HG03280 (cell line): ENCODE data around the gene PTPN4.
"Not testable (repeated sequence)": the region's sequence is repeated elsewhere in the genome, so short reads cannot be mapped to it uniquely, and the experiment has no call there.

Experiments used
- ATAC-seq: cut with Tn5 transposase; IDR thresholded peaks from one replicate; pipeline ENCODE4 v1.9.1; 2021; ENCODE audit warnings: mild to moderate bottlenecking, moderate library complexity; ENCODE audit not compliant: unreplicated experiment

Gene PTPN4

DNA sequence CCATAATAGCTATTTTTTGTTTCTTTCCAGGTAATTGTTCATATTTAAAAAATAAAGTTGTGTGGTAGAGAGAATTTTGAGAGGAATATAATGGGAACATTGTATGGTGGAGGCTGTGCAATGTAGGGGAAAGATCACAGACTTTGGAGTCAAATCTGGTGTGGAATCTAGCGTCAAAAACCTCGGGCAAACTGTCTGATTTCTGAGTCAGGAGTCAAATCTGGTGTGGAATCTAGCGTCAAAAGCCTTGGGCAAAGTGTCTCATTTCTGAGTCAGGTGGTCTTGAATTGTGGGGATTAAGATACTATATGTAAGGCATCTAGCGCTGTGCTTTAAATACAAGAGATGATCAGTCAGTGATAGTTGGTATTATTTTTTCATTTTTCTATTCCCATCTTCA lies 5.1 kb downstream of the PTPN4 start:
- ATAC-seq: no peak

- no peak for ATAC-seq
These were observed 5.8 kb downstream of the PTPN4 start for GRCh38 chr2:119765433-119766002.

GRCh38 chr2:119766944-119767343 lies 7.2 kb downstream of the PTPN4 start:
- ATAC-seq: no peak

- ATAC-seq: no peak
These were observed 9.0 kb downstream of the PTPN4 start for GRCh38 chr2:119768742-119769141.

DNA sequence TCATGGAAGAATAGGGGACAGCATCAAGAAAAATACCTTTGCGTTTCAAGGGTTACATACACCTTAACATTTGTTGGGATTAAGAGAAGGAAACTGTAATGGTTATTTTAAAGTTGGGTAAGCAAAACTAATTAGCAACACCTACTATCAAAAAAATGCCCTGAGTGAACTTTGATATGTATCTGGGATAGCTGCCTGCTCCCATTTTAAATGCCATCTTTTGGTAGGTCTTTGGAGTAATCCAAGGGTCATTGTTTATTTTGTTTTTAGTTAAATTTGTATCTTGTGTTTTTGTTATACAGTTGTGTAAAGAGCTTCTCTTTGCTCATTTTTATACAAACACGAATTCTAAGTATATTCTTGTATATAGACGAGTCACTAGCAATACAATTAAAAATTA lies 9.9 kb downstream of the PTPN4 start:
- ATAC-seq: no peak

DNA sequence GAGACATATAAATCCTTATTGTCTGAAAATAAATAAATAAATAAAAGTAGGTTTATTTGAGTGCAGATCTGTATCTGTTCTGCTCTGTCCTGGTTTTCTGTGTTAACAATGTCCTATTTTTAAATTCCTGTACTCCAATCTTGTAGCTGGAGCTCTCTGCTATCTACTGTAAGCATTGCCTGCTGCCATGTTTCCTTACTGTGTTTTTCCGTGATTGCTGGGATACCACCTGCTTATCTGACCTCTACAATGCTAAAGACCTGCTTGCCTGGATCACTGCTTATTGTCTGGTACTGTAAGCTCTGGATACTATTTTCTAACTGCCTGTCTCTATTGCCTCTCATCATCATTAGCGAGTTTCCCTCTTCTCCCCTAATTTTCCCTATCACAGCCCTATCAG lies 11.6 kb downstream of the PTPN4 start:
- no peak for ATAC-seq

- no peak for ATAC-seq
These were observed 12.4 kb downstream of the PTPN4 start for GRCh38 chr2:119772128-119772527.

DNA sequence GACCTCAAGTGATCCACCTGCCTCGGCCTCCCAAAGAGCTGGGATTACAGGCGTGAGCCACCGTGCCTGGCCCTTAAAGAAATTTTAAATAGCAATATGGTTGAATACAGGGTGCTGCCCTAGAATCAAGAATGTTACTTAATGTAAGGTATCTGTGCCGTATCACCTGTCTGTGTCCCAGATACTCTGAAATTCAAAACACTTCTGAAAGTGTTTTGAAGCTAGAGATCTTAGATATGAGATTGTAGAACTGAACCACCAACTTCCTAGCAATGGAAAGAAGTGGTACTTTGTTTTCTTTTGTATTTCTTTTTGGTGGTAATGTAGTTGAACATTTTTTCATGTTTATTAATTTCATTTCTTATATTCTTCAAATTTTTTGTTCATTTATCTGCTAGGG lies 13.0 kb downstream of the PTPN4 start:
- ATAC-seq: no peak

GRCh38 chr2:119774026-119774425 lies 14.3 kb downstream of the PTPN4 start:
- ATAC-seq: no peak

DNA sequence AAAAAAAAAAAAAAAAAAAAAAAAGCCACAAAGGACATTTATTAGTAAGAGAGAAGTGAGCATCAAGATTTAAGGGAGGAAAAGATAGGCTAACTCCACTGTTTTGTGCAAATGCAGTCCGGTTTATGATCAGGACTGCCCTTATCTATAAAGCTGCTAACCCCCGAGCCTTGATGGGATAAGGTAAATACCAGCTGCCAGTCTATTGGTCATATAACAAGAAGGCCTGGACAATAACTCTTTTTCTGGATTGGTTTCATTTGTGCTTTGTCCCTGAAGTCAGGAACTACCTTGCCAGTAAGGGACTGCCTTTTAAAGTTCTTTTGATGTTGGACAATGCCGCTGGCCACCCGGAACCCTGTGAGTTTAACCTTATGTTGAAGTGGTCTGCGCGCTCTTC lies 15.4 kb downstream of the PTPN4 start:
- ATAC-seq: no peak

- no peak for ATAC-seq
These were observed 22.7 kb downstream of the PTPN4 start for GRCh38 chr2:119782308-119783027.

DNA sequence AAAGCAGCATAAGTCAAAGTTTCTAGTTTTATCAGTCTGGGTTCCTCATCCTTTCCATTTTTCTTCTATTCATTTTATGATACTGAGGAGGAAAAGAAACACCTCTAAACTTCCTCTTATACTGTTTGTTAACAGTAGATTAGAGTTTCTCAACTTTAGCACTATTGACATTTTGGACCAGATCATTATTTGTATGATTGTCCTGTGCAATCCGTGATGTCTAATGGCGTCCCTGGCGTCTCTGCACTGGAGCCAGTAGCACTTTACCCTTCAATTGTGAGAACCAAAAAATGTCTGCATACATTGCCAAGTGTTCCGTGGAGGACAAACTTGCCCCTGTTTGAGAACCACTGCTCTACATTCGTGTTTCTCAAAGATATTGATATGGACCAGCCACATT lies 25.2 kb downstream of the PTPN4 start:
- ATAC-seq: no peak

GRCh38 chr2:119786295-119786694 lies 26.6 kb downstream of the PTPN4 start:
- ATAC-seq: no peak

DNA sequence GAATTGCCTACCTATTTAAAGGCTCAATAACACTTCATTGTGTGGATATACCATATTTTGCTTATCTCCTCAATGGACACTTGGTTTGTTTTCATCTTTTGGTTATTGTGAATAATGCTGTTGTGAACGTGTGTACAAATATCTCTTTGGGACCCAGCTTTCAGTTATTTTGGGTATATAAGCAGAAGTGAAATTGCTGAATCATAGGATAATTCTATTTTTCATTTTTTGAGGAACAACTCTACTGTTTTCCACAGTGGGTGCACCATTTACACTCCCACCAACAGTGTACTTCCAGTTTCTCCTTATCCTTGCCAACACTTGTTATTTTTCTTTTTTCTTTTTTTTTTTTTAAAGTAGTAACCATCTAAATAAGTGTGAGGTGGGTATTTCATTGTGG lies 29.0 kb downstream of the PTPN4 start:
- no peak for ATAC-seq

GRCh38 chr2:119790466-119790865 lies 30.7 kb downstream of the PTPN4 start:
- no peak for ATAC-seq

DNA sequence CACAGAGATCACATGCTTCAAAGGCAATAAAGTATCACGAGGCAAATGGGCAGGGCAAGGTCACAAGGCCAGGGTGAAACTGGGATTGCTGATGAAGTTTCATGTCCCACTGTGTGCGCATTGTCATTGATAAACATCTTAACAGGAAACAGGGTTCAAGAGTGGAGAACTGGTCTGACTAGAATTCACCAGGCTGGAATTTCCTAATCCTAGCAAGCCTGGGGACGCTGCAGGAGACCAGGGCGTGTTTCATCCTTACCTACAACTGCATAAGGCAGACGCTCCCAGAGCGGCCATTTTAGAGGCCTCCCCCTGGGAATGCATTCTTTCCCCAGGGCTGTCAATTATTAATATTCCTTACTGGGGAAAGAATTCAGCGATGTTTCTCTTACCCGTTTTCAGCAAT lies 33.2 kb downstream of the PTPN4 start:
- no peak for ATAC-seq

GRCh38 chr2:119794237-119794636 lies 34.5 kb downstream of the PTPN4 start:
- ATAC-seq: no peak

GRCh38 chr2:119795309-119796303 lies 35.9 kb downstream of the PTPN4 start:
- ATAC-seq: no peak

DNA sequence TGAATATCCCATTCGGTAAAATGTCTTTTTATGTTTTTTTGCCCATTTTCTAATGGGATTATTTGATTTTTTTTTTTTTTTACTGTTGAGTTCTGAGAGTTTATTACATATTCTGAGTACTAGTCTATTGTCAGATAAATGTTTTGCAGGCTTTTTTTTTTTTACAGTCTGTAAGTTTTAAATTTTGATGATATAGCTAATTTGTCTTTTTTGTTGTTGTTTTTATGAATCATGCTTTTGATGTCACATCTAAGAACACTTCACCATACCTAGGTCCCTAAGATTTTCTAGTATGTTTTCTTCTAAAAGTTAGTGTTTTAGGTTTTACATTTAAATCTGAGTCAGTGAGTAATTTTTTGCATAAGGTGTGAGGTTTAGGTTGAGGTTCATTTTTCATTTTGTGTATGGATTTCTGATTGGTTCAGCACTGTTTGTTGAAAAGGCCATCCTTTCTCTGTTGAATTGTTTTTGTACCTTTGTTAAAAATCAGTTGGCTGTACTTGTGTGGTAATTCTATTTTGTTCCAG lies 40.7 kb downstream of the PTPN4 start:
- no peak for ATAC-seq

- ATAC-seq: no peak
These were observed 41.3 kb downstream of the PTPN4 start for GRCh38 chr2:119801040-119801439.

- ATAC-seq: not testable (repeated sequence)
These were observed 42.3 kb downstream of the PTPN4 start for GRCh38 chr2:119801989-119802388.
